ENCODE measurements around the gene FBXO31.

FBXO31 gene

DNA sequence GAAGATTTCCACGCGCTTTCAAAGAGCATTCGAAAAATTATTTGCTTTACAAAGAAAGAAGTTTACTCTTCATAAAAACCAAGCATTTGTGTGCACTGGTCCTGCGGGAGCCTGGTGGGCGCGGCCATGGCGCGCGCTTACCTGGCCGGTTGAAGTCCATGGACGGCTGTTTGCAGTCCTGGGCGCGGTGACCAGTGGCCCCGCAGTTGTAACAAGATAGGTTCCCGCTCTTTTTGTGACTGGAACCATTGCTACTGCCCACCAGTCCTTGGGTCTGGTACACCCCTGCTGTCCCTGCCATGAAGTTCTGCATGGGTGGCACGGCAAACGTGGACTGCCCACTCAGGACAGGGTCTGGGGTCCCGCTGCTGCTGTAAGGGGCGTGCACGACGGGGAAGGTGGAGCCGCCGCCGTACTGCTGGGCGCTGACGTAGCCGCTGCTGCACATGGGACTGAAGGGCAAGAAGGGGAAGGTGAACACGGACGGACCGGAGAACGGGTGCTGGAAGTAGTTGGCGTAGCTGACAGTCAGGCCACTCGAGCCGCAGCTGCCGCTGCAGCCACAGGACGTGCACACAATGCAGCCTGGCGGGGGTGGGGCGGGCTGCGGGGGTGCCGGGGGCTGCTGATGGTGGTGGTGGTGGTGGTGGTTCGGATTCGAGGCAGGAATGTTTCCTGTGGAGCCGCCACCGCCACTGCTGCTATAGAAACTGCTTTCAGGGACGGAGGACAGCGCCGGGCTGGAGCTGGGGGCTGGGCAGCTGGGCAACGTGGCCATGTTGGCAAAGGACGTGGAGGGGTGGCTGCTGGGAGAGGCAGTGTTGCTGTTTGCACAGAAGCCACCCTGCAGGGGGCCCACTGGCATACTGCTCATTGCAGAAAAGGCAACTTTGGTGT, 28.0 kb upstream of the FBXO31 start:
- TF ChIP-seq Cebpa-rat (IDR thresholded peaks at IDR 0.05) = no peak
- H3K4me3 ChIP-seq = no peak overlapping the region

DNA sequence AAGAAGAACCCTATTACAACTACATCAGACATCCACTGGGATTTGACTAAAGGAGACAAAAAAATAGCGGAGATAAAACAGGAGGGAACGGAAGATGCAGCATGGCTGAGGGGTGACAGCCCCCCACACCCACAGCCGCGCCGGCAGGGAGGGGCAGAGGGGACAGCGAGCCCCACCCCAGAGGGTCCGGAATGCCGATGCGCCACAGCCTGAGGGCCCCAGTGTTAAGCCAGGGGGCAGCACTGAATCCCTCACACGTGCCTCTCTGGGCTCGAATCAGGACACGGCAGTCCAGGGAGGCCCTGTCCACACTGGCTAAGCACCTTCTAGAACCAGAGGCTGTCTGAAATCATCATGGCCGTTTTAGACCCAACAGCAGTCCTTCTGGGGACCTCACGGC, 27.4 kb upstream of the FBXO31 start:
- H3K9me3 ChIP-seq = no peaks in the 10 kb centered on the region
- H3K4me2 ChIP-seq = no peak overlapping the region
- no peak overlapping the region for H3K4me3 ChIP-seq
- no peak overlapping the region for H3K9ac ChIP-seq
- TF ChIP-seq Cebpa-rat (IDR thresholded peaks at IDR 0.05) = no peak
- H4K20me1 ChIP-seq = peaks cover 66% of the 10 kb centered on the region
- H3K27me3 ChIP-seq = no peaks in the 10 kb centered on the region
- H3K36me3 ChIP-seq = peaks cover 89% of the 10 kb centered on the region
- no peak overlapping the region for H3K27ac ChIP-seq
- no peaks in the 10 kb centered on the region for H3K4me1 ChIP-seq

More for the DNA sequence above, 28.0 kb upstream of the FBXO31 start:
- H4K20me1 ChIP-seq = peaks cover 62% of the 10 kb centered on the region
- no peaks in the 10 kb centered on the region for H3K27me3 ChIP-seq
- no peak overlapping the region for H3K4me2 ChIP-seq
- no peak overlapping the region for H3K9ac ChIP-seq
- H3K36me3 ChIP-seq = peaks cover 92% of the 10 kb centered on the region
- H3K4me1 ChIP-seq = no peaks in the 10 kb centered on the region
- H3K9me3 ChIP-seq = no peaks in the 10 kb centered on the region
- H3K27ac ChIP-seq = no peak overlapping the region

DNA sequence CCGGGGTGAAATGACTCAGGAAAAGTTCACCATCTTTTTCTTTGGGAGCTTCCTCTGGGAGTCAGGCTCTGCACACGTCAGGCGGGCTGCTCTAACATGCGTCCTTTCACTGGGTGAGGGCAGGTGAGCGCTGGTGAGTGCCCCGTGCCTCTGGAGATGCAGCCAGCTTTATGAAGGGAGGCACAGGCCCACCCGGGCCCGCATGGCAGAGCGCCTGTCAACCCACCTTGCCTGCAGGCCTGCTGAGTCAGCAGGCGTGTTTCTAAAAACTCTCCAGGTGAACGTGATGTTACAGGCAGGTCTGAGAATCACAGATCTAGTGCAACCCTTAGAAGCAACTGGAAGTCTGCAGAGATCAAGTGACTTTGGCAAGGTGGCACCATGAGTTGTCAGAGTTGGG, 27.0 kb upstream of the FBXO31 start:
- Histone ChIP-seq H3K4me3 (no peak overlapping the region), H3K4me2 (no peak overlapping the region), H4K20me1 (peaks cover 71% of the 10 kb centered on the region), H3K27ac (no peak overlapping the region), H3K9me3 (no peaks in the 10 kb centered on the region), H3K36me3 (peaks cover 89% of the 10 kb centered on the region), H3K9ac (no peak overlapping the region), H3K4me1 (no peaks in the 10 kb centered on the region), H3K27me3 (no peaks in the 10 kb centered on the region)
- no peak for TF ChIP-seq Cebpa-rat (IDR thresholded peaks at IDR 0.05)

DNA sequence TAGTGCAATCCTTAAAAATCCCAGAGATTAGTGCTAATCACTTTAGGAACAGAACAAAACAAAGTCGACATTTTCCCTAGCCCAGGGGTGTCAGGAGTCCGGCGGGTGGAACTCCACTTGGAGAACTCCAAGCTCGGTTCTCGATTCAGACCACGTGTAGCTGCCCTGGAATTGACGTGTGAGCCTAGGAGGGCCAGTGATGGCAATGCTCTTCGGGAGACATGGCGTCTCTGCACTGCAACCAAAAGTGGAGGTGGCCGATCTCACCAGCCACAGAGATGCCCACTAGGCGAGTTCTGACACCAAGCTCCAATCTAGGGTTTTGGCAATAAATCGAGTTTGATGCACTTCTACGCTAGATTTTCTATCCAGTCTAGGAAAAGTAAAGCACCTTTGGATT, 26.2 kb upstream of the FBXO31 start:
- Histone ChIP-seq H3K27me3 (no peaks in the 10 kb centered on the region), H3K36me3 (peaks cover 89% of the 10 kb centered on the region), H3K4me1 (no peaks in the 10 kb centered on the region), H3K27ac (no peak overlapping the region), H3K9ac (no peak overlapping the region), H3K9me3 (no peaks in the 10 kb centered on the region), H4K20me1 (peaks cover 78% of the 10 kb centered on the region), H3K4me2 (no peak overlapping the region), H3K4me3 (no peak overlapping the region)
- no peak for TF ChIP-seq Cebpa-rat (IDR thresholded peaks at IDR 0.05)

DNA sequence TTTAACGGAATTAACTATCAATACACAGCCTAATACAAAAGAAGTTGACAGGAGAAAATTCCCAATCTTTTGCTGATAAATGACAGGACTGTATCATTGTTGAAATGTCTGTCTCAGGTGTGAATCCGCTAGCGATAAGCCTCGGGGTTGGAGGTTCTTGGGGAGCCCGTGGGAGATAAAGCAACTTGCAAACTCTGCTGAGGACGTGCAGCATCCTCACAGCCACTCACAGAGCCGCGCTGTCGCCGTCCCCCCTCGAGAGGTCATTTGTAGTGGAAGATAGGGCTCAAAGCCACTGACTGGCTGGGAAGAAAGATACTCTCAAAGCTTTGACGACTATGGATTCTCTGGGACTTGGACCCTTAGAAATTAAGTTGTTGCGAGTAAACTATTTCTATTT, 25.6 kb upstream of the FBXO31 start:
- Histone ChIP-seq H4K20me1 (peaks cover 85% of the 10 kb centered on the region), H3K9me3 (no peaks in the 10 kb centered on the region), H3K4me1 (no peaks in the 10 kb centered on the region), H3K4me2 (no peak overlapping the region), H3K9ac (no peak overlapping the region), H3K27me3 (no peaks in the 10 kb centered on the region), H3K36me3 (peaks cover 89% of the 10 kb centered on the region), H3K4me3 (no peak overlapping the region), H3K27ac (no peak overlapping the region)
- TF ChIP-seq Cebpa-rat (IDR thresholded peaks at IDR 0.05) = no peak

DNA sequence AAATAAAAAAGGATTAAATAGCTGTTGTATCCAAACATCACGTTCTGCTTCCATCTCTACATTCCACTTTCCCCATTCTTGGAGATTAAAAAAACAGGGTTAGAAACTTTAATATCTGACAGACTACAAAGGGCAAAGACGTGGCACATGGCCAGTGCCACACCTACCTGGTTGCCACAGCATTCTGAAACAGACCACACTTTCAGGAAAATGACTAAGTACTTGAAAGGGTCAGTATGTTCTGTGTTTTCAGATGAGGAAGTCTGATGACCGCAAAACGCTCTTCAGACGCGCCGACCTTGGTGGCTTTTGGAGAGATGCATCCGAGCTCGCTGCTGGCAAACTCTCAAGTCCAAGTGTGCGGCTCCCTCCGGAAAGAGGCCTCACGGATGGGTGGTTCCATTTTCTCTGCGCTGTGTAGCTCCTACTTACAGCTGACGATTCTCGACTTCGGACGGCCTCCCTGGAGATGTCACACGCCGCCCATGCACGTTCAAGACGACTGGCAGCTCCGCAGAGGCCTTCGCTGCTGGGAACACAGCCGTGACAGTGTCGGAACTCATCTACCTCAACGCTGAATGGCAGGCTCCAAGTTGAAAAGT, 24.0 kb upstream of the FBXO31 start:
- peaks cover 87% of the 10 kb centered on the region for H3K36me3 ChIP-seq
- H3K27ac ChIP-seq = no peak overlapping the region
- no peaks in the 10 kb centered on the region for H3K9me3 ChIP-seq

DNA sequence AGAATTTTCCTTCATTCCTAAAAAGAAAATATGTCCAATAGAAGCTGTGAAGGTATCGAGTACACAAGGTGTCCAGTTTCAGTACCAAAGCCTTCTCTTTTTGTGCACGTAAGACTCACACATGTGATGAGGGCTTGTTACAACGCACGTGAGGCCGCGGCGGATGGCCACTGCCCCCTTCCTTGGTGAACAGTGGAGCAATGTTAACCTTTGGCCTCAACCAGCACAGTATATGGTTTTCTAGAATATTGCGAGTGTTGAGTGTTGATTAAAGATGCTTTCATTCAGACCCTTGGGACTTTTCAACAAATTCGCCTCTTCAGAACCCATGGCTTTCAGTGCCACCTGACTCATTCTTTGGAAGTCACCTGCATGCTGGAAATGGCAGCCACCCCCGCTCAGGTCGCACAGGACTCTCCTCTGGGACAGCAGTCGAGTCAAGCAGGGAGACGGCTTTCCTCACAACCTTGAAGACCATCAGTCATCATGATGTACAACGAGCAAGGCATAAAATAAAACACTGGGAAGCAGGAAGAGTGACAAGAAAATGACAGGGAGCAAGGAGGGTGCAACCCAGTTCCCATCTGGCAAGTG, 23.0 kb upstream of the FBXO31 start:
- no peak overlapping the region for H3K4me2 ChIP-seq
- H3K4me1 ChIP-seq = no peaks in the 10 kb centered on the region
- peaks cover 91% of the 10 kb centered on the region for H4K20me1 ChIP-seq
- no peak overlapping the region for H3K27ac ChIP-seq
- no peak overlapping the region for H3K9ac ChIP-seq
- no peak for TF ChIP-seq Cebpa-rat (IDR thresholded peaks at IDR 0.05)
- H3K9me3 ChIP-seq = no peaks in the 10 kb centered on the region
- peaks cover 87% of the 10 kb centered on the region for H3K36me3 ChIP-seq
- no peak overlapping the region for H3K4me3 ChIP-seq
- H3K27me3 ChIP-seq = no peaks in the 10 kb centered on the region

More for the DNA sequence above, 24.0 kb upstream of the FBXO31 start:
- Histone ChIP-seq H3K4me3 (no peak overlapping the region), H3K9ac (no peak overlapping the region), H3K4me2 (no peak overlapping the region), H3K4me1 (no peaks in the 10 kb centered on the region), H4K20me1 (peaks cover 87% of the 10 kb centered on the region), H3K27me3 (no peaks in the 10 kb centered on the region)
- no peak for TF ChIP-seq Cebpa-rat (IDR thresholded peaks at IDR 0.05)

DNA sequence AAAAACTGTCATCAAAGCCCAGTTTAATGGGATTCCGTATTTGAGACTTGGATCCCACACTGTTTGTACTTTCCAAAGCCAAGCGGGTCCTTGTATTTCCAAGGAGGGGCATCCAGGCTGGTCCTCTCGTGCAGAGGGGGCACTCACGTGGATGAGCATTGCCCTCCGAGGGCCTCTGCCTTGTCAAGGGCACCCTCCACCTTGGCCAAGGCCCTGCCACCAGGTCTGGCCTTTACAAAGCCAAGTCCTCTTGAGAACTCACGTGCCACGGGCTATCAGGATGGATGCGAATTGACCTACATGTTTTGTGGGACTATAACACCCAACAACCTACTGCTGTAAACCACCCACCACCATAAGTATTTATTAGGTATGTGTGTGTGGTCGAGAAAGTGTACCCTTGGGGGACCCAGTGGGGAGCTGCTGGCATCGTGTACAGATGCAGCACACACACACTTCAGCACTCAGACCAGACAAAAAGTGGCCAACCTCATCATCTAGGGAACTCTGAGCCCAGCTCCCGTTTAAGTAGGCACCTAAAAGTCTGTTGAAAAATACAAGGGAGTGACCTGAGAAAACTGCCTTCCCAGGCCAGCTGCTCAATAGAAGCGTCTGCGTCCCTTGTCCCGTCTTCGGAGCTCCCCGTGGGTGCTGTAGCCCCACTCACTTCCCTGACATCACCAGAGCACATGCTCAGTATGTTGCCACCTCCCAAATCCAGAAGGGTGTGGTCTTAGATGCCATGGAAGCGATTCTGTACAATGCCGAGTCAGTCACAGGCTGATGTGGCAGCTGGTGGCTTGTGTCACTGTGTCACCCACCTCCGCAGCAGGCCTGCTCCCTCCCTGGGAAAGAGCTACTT, 21.4 kb upstream of the FBXO31 start:
- TF ChIP-seq Cebpa-rat (IDR thresholded peaks at IDR 0.05) = no peak
- H3K4me2 ChIP-seq = no peak overlapping the region
- H3K4me3 ChIP-seq = no peak overlapping the region
- H3K27me3 ChIP-seq = no peaks in the 10 kb centered on the region
- H3K27ac ChIP-seq = no peak overlapping the region
- peaks cover 87% of the 10 kb centered on the region for H3K36me3 ChIP-seq
- no peak overlapping the region for H3K9ac ChIP-seq
- H3K9me3 ChIP-seq = no peaks in the 10 kb centered on the region
- peaks cover 88% of the 10 kb centered on the region for H4K20me1 ChIP-seq
- no peaks in the 10 kb centered on the region for H3K4me1 ChIP-seq

DNA sequence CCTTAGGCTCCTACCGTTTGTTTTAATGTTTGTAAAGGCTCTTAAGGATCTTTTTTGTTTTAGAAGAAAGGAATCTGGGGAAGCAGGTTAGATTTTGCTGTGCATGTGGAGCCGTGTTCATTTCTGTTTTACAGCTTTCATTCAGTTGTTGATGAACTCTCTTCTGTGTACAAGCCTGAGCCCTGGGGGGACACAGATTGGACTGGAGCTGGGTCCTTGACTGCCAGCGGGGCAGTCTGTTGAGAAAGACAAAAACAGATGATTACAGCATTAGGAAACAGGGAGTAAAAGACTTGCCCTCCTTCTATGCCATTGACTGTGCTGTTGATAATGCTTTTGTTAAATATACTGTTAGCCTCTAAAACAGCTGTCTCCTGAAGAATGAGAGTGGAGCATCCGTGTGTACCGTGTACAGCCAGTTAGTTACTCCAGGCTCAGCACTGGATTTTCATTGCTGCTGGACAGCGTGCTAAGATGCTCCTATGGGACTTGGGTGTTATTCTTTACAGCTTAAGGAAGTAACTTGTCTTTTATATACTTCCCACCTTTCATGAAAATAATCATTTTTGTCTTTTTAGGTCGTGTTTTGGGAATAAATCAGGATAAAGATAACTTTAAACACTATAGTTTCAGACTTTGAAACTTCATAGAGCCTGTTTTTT, 11.7 kb upstream of the FBXO31 start:
- H3K9me3 ChIP-seq = no peaks in the 10 kb centered on the region
- H3K4me1 ChIP-seq = peaks cover 41% of the 10 kb centered on the region
- H3K27me3 ChIP-seq = no peaks in the 10 kb centered on the region
- peak overlapping the region; percentile 92 for H3K4me2 ChIP-seq
- no peak overlapping the region for H3K9ac ChIP-seq
- H3K4me3 ChIP-seq = no peak overlapping the region
- no peak for TF ChIP-seq Cebpa-rat (IDR thresholded peaks at IDR 0.05)
- H3K27ac ChIP-seq = no peak overlapping the region
- peaks cover 36% of the 10 kb centered on the region for H3K36me3 ChIP-seq
- H4K20me1 ChIP-seq = peaks cover 76% of the 10 kb centered on the region
